ENCODE results near the gene TREH.
"Not testable (repeated sequence)": the region's sequence is repeated elsewhere in the genome, so short reads cannot be mapped to it uniquely, and the experiment has no call there.

GRCh38 chr11:118688339-118688738 lies 8.9 kb upstream of the TREH start:
- TF ChIP-seq CTCF (IDR thresholded peaks at IDR 0.05); POLR2A (IDR thresholded peaks at IDR 0.05; ENCODE audit: low read depth); EP300 (IDR thresholded peaks at IDR 0.05); POLR2AphosphoS5 (IDR thresholded peaks at IDR 0.05): not testable (repeated sequence)

All from esophagus muscularis mucosa (tissue), 4 donors.